C4-2B (cell line): ENCODE data around the gene TIAM2.

ENCODE experiments used
- CTCF ChIP-seq: fragments of 450-650 bp; conservative IDR thresholded peaks from 2 replicates; pipeline ENCODE4 v1.5.1; 2017; ENCODE audit warnings: mild to moderate bottlenecking
- ZFX ChIP-seq: fragments of 450-650 bp; IDR thresholded peaks from 2 replicates; pipeline ENCODE4 v1.6.1; 2017

DNA sequence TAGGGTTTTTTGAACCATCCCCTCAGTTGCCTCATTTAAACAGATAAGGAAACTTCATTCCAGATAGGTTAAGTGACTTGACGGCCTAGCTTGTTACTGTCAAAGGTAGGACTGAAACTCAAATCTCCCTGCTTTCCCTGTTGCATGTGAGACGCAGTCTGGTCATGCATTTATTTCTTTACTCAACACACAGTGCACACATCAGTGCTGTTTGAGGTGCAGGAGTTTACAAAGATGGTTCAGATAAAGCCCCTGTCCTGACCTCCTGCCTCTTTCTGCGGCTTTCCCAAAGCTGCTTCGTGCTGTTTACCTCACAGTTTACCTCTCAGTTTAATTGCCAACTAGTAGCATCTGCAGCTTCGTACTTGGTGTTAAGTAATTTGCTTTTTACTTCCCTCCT lies 26.6 kb downstream of the TIAM2 start:
- TF ChIP-seq CTCF (no peak), ZFX (no peak)
